Fibroblast of skin of right quadriceps (primary cell): ENCODE data around the gene LEMD2.

Experiments
- DNase-seq: peaks from one replicate; pipeline ENCODE4 v3.0.0-alpha.2; 2013

The LEMD2 gene

DNA sequence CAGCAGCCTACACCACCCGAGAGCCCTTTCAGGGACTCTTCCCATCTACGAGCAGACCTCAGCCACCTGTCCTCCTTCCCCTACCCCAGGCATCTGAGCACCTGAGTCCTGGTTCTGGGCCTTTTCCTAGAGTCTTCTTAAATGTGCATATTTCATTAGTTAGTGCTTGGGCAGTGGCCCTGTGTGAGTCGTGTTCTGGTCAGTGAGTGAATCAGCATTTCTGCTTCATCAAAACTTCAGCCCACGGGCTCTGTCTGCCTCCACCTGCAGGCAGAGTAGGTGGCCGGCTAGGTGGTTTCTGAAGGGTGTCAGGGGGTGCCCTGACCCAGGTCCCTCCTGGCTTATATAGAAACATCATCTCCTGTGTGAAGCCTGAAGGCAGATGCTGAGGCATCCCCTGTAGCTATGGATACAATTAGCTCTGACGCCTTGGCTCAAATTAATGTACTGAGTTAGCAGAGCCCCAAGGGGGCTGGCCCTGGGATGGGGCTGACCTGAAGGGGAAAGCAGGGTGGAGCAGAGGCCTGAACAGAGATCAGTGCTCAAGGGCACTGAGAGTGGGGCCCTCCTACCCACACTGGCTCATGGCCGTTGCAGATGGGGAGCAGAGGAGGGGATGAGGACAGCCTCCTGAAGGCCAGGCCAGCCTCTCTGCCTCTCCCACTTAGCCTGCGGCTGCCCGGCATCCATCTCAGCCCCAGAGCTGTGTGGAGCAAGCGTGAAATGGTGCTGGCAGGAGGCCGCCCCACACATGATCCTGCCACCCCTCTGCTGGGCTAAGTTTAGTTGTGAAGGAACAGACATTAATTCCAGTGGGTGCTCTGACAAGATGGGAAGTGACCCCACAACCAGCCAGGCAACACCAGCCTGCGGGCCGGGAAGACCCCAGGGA lies 55.9 kb downstream of the LEMD2 start:
- DNase-seq, result peak; percentile 16

DNA sequence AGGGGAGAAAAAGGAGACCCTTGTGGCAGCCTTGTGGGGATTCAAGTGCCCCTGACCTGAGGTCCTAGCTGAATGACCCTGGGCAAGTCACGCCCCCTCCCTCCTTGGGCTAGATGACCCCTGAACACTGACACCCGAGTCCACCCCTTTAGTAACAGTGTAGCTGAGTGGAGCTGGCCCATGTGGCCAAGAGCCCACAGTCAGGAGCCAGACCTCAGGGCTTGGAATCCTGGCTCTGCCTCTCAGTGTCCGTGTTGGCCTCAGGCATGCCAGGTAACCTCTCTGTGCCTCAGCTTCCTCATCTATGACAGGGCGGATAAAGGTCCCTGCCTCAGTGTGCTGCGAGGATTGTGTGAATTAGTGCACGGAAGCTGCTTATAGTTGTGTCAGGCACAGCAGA lies 56.5 kb downstream of the LEMD2 start:
- no peak for DNase-seq

DNA sequence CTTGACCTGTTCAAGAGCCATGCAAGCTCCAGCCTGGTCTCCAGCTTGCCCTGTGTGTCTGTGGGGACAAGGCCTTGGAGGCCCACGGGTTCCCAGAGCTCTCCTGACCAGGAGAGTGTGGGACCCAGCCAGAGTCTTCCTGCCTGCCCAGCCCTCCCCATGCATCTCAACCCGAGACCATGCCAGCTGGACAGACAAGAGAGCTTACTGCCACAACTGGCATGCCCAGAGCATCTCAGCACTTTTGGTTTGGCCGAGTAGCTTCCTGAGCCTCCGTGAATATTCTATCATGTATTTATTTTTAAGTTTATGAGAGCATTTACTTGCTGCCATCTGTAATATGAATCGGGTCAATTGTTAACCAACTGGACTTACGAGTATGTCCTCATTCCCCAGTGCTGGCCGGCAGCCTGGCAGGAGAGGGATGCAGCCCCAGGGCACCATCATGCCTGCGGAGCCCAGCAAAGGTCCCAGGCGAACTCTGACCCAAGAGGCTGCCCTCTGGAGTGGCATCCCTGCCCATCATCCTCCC lies 57.1 kb downstream of the LEMD2 start:
- no peak for DNase-seq

DNA sequence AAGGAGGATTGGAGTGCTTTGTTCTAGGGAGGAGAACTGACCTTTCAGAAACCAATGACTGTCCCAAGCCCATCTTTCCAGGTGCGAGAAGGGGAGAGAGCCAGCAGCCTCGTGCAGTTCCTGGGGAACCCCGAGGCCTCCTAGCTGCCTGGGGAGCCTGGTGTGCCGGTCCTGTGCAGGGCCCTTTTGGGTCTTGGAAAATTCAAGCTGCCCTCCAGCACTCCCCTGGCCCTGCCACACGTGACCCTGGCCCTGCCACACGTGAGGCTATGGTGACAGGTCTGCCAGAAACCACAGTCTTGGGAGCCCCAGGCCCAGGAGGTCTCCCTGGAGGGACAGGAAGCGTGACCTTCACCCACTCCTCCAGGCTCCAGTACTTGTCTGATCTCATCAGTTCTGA lies 57.9 kb downstream of the LEMD2 start:
- DNase-seq, result no peak

GRCh38 chr6:33730611-33731010 lies 58.3 kb downstream of the LEMD2 start:
- no peak for DNase-seq

GRCh38 chr6:33729059-33729458 lies 59.9 kb downstream of the LEMD2 start:
- no peak for DNase-seq

- DNase-seq, result no peak
Observed at GRCh38 chr6:33728438-33728837, 60.5 kb downstream of the LEMD2 start.

GRCh38 chr6:33727932-33728331 lies 61.0 kb downstream of the LEMD2 start:
- no peak for DNase-seq

- DNase-seq, result no peak
Observed at GRCh38 chr6:33727126-33727525, 61.8 kb downstream of the LEMD2 start.

DNA sequence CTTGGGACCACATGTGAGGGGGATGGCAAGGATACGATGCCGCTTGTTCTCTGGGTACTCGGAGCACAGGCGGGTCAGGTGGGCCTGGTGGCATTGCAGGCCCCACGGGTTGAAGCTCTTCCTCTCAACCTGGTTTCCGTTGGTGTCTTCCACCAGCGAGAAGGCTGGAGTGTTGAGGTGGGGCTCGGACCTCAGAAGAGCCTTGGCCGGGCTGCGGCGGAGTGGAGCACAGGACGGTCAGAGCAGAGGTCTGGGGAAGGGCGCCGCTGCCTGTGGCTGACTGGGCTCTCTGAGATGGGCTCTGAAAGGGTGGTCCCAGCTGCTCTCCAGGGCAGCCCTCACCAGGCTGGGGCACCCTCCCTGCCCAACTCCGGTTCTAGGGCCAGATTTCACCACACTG lies 62.2 kb downstream of the LEMD2 start:
- DNase-seq, result no peak

DNA sequence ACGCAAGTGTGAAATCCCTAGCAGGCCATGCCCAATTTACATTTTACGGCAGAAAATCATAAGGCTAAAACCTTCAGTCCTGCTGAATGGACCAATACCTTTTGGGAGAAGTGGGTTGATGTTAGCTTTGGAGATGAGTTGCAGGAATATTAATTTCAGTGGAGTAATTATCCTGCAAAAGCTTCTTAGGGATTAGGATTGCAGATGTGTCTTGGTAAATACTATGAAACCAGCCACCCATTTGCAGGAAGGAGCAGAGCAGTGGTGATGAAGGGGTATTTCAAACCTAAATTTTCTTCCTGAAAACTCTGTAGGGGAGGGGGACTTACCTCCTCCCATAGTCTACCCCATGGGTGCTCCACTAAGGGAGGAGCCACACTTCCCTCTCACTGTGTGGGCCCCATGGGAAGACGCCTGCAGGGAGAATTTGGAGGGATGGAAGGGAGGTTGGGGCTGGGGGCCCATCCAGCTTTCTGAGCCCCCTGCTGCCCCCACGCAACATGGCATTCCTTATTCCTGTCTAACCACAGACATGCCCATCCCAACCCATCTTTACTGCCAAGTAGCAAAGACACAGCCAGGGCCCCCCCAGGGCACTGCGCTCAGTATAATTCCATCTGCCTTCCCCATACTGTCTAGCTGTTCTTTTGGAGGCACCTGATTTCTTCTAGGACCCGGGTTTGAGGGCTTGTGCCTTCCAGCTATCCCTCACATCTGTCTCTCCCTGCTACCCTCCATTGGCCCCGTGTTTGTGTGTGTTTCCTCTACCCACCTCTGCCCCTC lies 62.8 kb downstream of the LEMD2 start:
- DNase-seq, result no peak

- DNase-seq, result no peak
Observed at GRCh38 chr6:33725222-33725621, 63.7 kb downstream of the LEMD2 start.

DNA sequence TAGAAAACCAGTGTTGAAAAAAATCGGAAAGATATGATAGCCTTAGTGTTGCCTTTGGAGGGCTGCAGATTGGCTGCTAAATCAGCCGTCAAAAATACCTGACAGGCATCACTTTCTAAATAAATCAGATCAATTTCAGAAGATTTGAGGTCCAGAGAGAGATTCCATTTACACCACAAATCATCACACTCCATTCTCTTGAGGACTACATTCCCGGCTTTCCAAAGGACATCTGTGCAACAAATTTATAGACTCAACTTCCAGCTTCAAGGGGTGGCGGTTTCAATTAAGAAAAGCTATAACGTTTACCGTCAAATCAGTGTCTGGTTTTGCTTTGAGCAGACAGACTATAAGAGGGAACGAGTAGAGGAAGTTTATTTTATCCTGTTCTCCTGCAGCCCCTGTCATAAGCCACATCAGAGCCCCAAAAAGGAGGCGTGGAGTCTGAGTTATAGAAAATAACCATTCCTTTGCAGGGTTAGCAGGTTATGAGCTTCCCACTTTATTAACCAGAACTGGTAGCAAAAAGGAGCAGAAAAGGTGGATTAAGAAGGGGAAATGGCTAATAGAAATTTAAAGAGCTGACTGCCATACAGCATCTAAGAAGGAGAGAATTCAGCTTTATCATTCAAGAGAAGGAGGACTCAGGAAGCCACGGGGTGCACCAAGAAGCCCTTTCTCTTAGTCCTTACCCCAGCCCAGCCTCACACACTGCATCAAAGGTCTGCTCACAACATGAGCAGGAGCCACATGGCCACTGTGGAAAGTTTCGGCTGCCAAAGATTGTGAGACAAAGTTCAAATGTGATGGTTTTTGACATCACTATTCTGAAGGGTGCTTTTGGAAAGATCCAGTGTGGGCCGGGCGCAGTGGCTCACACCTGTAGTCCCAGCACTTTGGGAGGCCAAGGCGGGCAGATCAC lies 64.6 kb downstream of the LEMD2 start:
- no peak for DNase-seq

- DNase-seq, result no peak
Observed at GRCh38 chr6:33723371-33724085, 65.4 kb downstream of the LEMD2 start.

GRCh38 chr6:33722103-33722623 lies 66.8 kb downstream of the LEMD2 start:
- DNase-seq, result no peak

DNA sequence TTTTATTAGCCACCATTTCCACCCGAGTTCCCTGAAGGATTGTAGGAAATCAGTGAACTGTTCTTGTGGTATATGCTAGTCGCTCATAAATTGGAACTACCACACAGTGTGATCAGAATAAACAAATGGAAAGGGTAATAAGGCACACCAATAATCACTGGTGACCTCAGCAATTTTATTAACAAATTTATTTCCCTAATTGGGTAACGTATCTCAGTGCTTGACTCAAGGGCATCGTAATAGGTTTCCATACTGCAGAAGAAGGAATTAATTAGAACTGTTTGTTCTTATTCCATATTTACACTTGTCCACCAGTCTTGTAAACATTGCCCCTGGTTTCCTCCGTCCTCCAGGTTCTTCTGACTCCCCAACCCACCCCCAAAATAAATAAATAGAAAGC lies 67.4 kb downstream of the LEMD2 start:
- DNase-seq, result no peak
